ENCODE measurements around the gene CD300A. TPM values are rescaled to one million over a fixed set of nuclear protein-coding genes. Genes with fewer than 3 reads are reported as not detected.

CD300A gene
- total RNA-seq, 5 donors from 2014 or later (not counting 1 experiment from before 2014, with no cell fraction given): 9.2 to 18.8 (median 12.5) TPM

DNA sequence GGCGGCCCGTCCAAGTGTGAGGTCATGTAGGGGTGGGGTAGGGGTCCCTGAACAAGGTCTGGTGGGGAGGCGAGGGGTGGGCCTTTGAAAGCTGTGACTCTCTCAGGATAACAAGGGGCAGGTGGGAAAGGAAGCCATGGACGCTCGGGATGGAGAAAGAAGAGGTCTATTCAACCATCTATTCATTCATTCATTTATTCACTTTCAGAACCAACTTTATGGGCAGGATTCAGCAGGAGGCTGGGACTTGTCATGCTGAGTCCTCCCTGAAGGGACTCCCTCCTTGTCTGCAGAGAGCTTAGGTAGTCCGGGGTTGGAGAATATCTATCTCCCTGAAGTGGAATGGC is 8.6 kb upstream of the CD300A start:
- Histone ChIP-seq H3K9me3 (no peaks in the 10 kb centered on the region), H3K27ac (ENCODE audit: low read length) (no peak overlapping the region), H3K4me1 (ENCODE audit: control insufficient read depth in 1 of 2, extremely low read depth in 1 of 2, insufficient read depth in 2 of 2, low read length in 2 of 2) (peaks cover 8 to 71% of the 10 kb centered on the region in 2 experiments), H3K36me3 (ENCODE audit: control insufficient read depth in 2 of 2, extremely low read depth in 1 of 2, insufficient read depth in 1 of 2, low read length in 1 of 2) (no peaks in the 10 kb centered on the region), H3K27me3 (replicated peaks in 1 of 2; ENCODE audit: control insufficient read depth in 2 of 2, extremely low read depth in 1 of 2, insufficient read depth in 2 of 2, low read length in 1 of 2) (peaks cover 0 to 19% of the 10 kb centered on the region in 2 experiments), H3K4me3 (ENCODE audit: control insufficient read depth in 1 of 2, extremely low read depth in 1 of 2, low read length in 1 of 2) (no peak overlapping the region)
- no peak for DNase-seq
- peaks cover 26 to 49% (median 31%) of the 10 kb centered on the region in 3 donors for H3K4me1 Mint-ChIP-seq
- ChIA-PET POLR2A (no interaction called here), CTCF (interaction anchor here (0.6 to 2.7 kb wide), 10 partner anchors 8 to 89 kb away, joined by 3 to 8 read pairs (median 3); partner anchors contain the start of gene CD300A (in 1 of the 2))
- H3K36me3 Mint-ChIP-seq: no peaks in the 10 kb centered on the region
- H3K27ac Mint-ChIP-seq: peak overlapping the region in 1 of 2 donors; percentile 70
- peaks cover 0 to 2% of the 10 kb centered on the region in 2 donors for H3K27me3 Mint-ChIP-seq
- H3K4me3 Mint-ChIP-seq: no peak overlapping the region
- ATAC-seq (replicated peaks in 1 of 4): no peak
- H3K9me3 Mint-ChIP-seq: no peaks in the 10 kb centered on the region
- 0% methylated on average over 2 of the region's 6 CpGs for WGBS (ENCODE audit: insufficient coverage)

DNA sequence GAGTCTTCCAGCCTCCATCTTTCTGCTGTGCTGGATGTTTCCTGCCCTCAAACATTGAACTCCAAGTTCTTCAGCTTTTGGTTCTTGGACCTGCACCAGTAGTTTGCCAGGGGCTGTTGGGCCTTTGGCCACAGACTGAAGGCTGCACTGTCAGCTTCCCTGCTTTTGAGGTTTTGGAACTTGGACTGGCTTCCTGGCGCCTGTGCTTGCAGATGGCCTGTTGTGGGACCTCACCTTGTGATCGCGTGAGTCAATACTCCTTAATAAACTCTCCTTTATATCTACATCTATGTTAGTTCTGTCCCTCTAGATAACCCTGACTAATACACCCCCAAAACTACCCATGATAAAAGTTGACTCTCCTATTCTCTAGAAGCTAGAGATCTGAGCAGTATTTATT is 7.6 kb upstream of the CD300A start:
- Mint-ChIP-seq H3K27ac (no peak overlapping the region), H3K36me3 (no peaks in the 10 kb centered on the region), H3K4me3 (no peak overlapping the region), H3K4me1 (peaks cover 20 to 44% (median 41%) of the 10 kb centered on the region in 3 donors), H3K9me3 (no peaks in the 10 kb centered on the region), H3K27me3 (no peaks in the 10 kb centered on the region)
- no peaks in the 10 kb centered on the region for H3K9me3 ChIP-seq
- no peak for DNase-seq
- H3K27ac ChIP-seq (ENCODE audit: low read length): no peak overlapping the region
- ChIA-PET CTCF (interaction anchor here in 1 of 2 donors (0.8 kb wide), 1 partner anchor 34 kb away, joined by 5 read pairs; no protein-coding TSS in a partner anchor), POLR2A (no interaction called here)
- 94% methylated on average over 3 of the region's 3 CpGs for WGBS (ENCODE audit: insufficient coverage)
- no peaks in the 10 kb centered on the region for H3K36me3 ChIP-seq (ENCODE audit: control insufficient read depth in 2 of 2, extremely low read depth in 1 of 2, insufficient read depth in 1 of 2, low read length in 1 of 2)
- peaks cover 13 to 72% of the 10 kb centered on the region in 2 experiments for H3K4me1 ChIP-seq (ENCODE audit: control insufficient read depth in 1 of 2, extremely low read depth in 1 of 2, insufficient read depth in 2 of 2, low read length in 2 of 2)
- H3K4me3 ChIP-seq (ENCODE audit: control insufficient read depth in 1 of 2, extremely low read depth in 1 of 2, low read length in 1 of 2): no peak overlapping the region
- H3K27me3 ChIP-seq (replicated peaks in 1 of 2; ENCODE audit: control insufficient read depth in 2 of 2, extremely low read depth in 1 of 2, insufficient read depth in 2 of 2, low read length in 1 of 2): peaks cover 0 to 10% of the 10 kb centered on the region in 2 experiments
- ATAC-seq (replicated peaks in 1 of 4): no peak

DNA sequence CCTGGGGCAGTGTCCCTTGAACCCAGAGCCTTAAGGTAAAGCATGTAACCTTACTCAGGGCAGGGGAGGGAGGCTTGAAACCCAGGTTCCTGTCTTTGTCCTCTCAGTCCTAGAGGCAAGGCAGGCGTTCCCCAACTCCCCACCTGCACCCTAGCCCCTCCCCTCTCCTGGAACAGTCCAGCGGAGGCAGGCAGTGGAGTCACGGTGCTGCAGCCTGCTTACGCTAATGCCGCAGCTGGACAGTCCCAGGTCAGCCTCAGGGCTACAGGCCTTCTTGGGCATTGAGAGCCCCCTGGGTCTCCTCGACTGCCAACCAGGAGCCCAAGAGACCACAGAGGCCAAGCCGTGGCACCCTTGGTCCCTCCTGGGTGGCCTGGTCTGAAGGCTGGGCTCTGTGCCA is 6.8 kb upstream of the CD300A start:
- Histone ChIP-seq H3K9me3 (no peaks in the 10 kb centered on the region), H3K27me3 (replicated peaks in 1 of 2; ENCODE audit: control insufficient read depth in 2 of 2, extremely low read depth in 1 of 2, insufficient read depth in 2 of 2, low read length in 1 of 2) (peaks cover 0 to 5% of the 10 kb centered on the region in 2 experiments), H3K4me1 (ENCODE audit: control insufficient read depth in 1 of 2, extremely low read depth in 1 of 2, insufficient read depth in 2 of 2, low read length in 2 of 2) (peaks cover 15 to 73% of the 10 kb centered on the region in 2 experiments), H3K27ac (ENCODE audit: low read length) (no peak overlapping the region), H3K4me3 (ENCODE audit: control insufficient read depth in 1 of 2, extremely low read depth in 1 of 2, low read length in 1 of 2) (no peak overlapping the region), H3K36me3 (ENCODE audit: control insufficient read depth in 2 of 2, extremely low read depth in 1 of 2, insufficient read depth in 1 of 2, low read length in 1 of 2) (no peaks in the 10 kb centered on the region)
- Mint-ChIP-seq H3K27me3 (no peaks in the 10 kb centered on the region), H3K36me3 (no peaks in the 10 kb centered on the region), H3K4me3 (no peak overlapping the region), H3K4me1 (peaks cover 17 to 42% (median 42%) of the 10 kb centered on the region in 3 donors), H3K9me3 (no peaks in the 10 kb centered on the region), H3K27ac (no peak overlapping the region)
- POLR2A ChIA-PET: no interaction called here
- WGBS (ENCODE audit: insufficient coverage): 90% methylated on average over 7 of the region's 7 CpGs
- CTCF ChIA-PET: no interaction called here
- ATAC-seq (replicated peaks in 1 of 4): no peak
- DNase-seq: no peak

DNA sequence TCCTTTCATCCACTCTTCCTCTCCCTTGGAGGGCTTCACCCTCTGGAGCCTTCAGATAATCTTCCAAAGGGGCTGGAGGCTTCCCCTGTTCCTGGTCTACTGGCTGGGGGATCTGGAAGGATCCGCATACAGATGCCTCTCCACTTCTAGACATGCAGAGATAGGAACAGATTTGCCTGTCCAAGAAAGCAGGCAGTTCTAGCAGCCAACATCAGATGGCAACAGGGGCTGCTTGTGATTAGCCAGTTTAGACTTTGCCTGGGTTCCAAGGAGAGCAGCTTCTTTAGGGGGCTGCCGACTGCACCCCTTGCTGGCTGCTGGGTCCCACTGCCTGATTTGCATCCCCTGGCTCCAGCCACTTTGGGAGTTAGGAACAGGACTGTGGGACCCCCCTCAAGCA is 6.2 kb upstream of the CD300A start:
- Mint-ChIP-seq H3K27ac (peak overlapping the region; percentile 56 to 81), H3K4me3 (no peak overlapping the region), H3K4me1 (peaks cover 17 to 42% (median 42%) of the 10 kb centered on the region in 3 donors), H3K36me3 (no peaks in the 10 kb centered on the region), H3K27me3 (no peaks in the 10 kb centered on the region), H3K9me3 (no peaks in the 10 kb centered on the region)
- Histone ChIP-seq H3K4me3 (ENCODE audit: control insufficient read depth in 1 of 2, extremely low read depth in 1 of 2, low read length in 1 of 2) (no peak overlapping the region), H3K9me3 (no peaks in the 10 kb centered on the region), H3K36me3 (ENCODE audit: control insufficient read depth in 2 of 2, extremely low read depth in 1 of 2, insufficient read depth in 1 of 2, low read length in 1 of 2) (no peaks in the 10 kb centered on the region), H3K27me3 (replicated peaks in 1 of 2; ENCODE audit: control insufficient read depth in 2 of 2, extremely low read depth in 1 of 2, insufficient read depth in 2 of 2, low read length in 1 of 2) (peaks cover 0 to 3% of the 10 kb centered on the region in 2 experiments), H3K4me1 (ENCODE audit: control insufficient read depth in 1 of 2, extremely low read depth in 1 of 2, insufficient read depth in 2 of 2, low read length in 2 of 2) (peaks cover 22 to 77% of the 10 kb centered on the region in 2 experiments), H3K27ac (ENCODE audit: low read length) (no peak overlapping the region)
- ChIA-PET POLR2A (no interaction called here), CTCF (no interaction called here)
- ATAC-seq (replicated peaks in 1 of 4) (no peak), DNase-seq (no peak)
- 95% methylated on average over 2 of the region's 2 CpGs for WGBS (ENCODE audit: insufficient coverage)

DNA sequence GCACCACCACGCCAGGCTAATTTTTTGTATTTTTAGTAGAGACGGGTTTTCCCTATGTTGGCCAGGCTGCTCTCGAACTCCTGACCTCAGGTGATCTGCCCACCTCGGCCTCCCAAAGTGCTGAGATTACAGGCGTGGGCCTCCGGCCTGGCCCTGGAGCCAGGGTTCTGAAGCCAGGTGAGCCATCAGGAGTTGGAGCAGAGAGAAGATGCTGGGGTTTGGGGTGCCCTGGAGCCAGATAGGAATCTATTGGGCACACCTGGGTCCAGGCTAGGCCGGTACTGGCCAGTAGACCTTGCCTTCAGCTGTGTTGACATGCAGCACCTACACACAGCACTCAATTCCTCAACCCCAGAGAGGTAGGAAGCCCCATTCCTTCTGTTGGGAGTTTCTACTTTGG is 5.4 kb upstream of the CD300A start:
- H3K4me1 ChIP-seq (ENCODE audit: control insufficient read depth in 1 of 2, extremely low read depth in 1 of 2, insufficient read depth in 2 of 2, low read length in 2 of 2): peaks cover 29 to 85% of the 10 kb centered on the region in 2 experiments
- POLR2A ChIA-PET: no interaction called here
- peaks cover 16 to 42% (median 38%) of the 10 kb centered on the region in 3 donors for H3K4me1 Mint-ChIP-seq

DNA sequence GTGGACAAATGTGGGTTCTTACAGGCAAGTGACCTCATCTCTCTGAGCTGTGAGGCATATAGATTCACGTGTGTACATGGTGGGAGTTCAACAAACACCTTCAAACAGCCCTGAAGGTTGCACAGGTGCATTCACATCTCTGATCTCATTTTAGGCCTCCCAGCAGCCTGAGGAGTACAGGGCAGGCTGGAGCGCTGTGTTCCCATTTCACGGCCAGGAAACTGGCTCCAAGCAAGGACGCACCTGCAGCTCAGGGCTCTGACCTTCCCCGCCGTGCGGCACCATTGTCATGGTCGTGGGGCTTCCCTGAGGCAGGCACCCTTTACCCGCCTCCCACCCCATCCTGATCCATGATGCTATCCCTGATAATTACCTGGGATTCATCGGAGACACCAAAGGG is 4.8 kb upstream of the CD300A start:
- Mint-ChIP-seq H3K4me1 (peaks cover 16 to 44% (median 36%) of the 10 kb centered on the region in 3 donors), H3K9me3 (no peaks in the 10 kb centered on the region), H3K36me3 (no peaks in the 10 kb centered on the region), H3K27me3 (no peaks in the 10 kb centered on the region), H3K4me3 (no peak overlapping the region), H3K27ac (peak overlapping the region in 1 of 2 donors; percentile 32)
- CTCF ChIA-PET: no interaction called here
- no peak for DNase-seq
- Histone ChIP-seq H3K4me1 (ENCODE audit: control insufficient read depth in 1 of 2, extremely low read depth in 1 of 2, insufficient read depth in 2 of 2, low read length in 2 of 2) (peaks cover 33 to 91% of the 10 kb centered on the region in 2 experiments), H3K27me3 (replicated peaks in 1 of 2; ENCODE audit: control insufficient read depth in 2 of 2, extremely low read depth in 1 of 2, insufficient read depth in 2 of 2, low read length in 1 of 2) (peaks cover 0 to 3% of the 10 kb centered on the region in 2 experiments), H3K36me3 (ENCODE audit: control insufficient read depth in 2 of 2, extremely low read depth in 1 of 2, insufficient read depth in 1 of 2, low read length in 1 of 2) (no peaks in the 10 kb centered on the region), H3K27ac (ENCODE audit: low read length) (peak overlapping the region; percentile 28), H3K9me3 (no peaks in the 10 kb centered on the region), H3K4me3 (ENCODE audit: control insufficient read depth in 1 of 2, extremely low read depth in 1 of 2, low read length in 1 of 2) (no peak overlapping the region)
- no peak for ATAC-seq (replicated peaks in 1 of 4)
- POLR2A ChIA-PET: no interaction called here
- 94% methylated on average over 8 of the region's 10 CpGs for WGBS (ENCODE audit: insufficient coverage)

More for the DNA sequence above, 5.4 kb upstream of the CD300A start:
- H3K27ac ChIP-seq (ENCODE audit: low read length): peak overlapping the region; percentile 28
- CTCF ChIA-PET: interaction anchor here in 1 of 2 donors (0.6 kb wide), 1 partner anchor 22 kb away, joined by 4 read pairs; no protein-coding TSS in a partner anchor
- WGBS (ENCODE audit: insufficient coverage): 100% methylated on average over 2 of the region's 7 CpGs
- no peak overlapping the region for H3K4me3 Mint-ChIP-seq
- H3K27me3 Mint-ChIP-seq: no peaks in the 10 kb centered on the region
- no peak overlapping the region for H3K27ac Mint-ChIP-seq
- no peaks in the 10 kb centered on the region for H3K36me3 Mint-ChIP-seq
- peaks cover 0 to 3% of the 10 kb centered on the region in 2 experiments for H3K27me3 ChIP-seq (replicated peaks in 1 of 2; ENCODE audit: control insufficient read depth in 2 of 2, extremely low read depth in 1 of 2, insufficient read depth in 2 of 2, low read length in 1 of 2)
- H3K36me3 ChIP-seq (ENCODE audit: control insufficient read depth in 2 of 2, extremely low read depth in 1 of 2, insufficient read depth in 1 of 2, low read length in 1 of 2): no peaks in the 10 kb centered on the region
- DNase-seq (no peak), ATAC-seq (replicated peaks in 1 of 4) (no peak)
- H3K4me3 ChIP-seq (ENCODE audit: control insufficient read depth in 1 of 2, extremely low read depth in 1 of 2, low read length in 1 of 2): no peak overlapping the region
- H3K9me3 Mint-ChIP-seq: no peaks in the 10 kb centered on the region
- no peaks in the 10 kb centered on the region for H3K9me3 ChIP-seq
